PC-9 (cell line): ENCODE measurements around the gene AASS. TPM values are rescaled to one million over a fixed set of nuclear protein-coding genes. Genes with fewer than 3 reads are reported as not detected.
"Not testable (repeated sequence)": the region's sequence is repeated elsewhere in the genome, so short reads cannot be mapped to it uniquely, and the experiment has no call there.

Experiments
- BruUV-seq: library from RNA; stranded (reverse); fragments of 400-500 nt; replicated peaks from 2 replicates; lab custom pipeline; 2021; lab: Mats Ljungman, UMichigan
- CTCF ChIA-PET: fragments of 300-600 bp; sonication (Branson Sonifier 250); formaldehyde crosslinking; loops from one replicate; lab custom pipeline; 2022; ENCODE audit warnings: antibody characterized with exemption; lab: Charles Lee
- POLR2A ChIA-PET: fragments of 300-600 bp; sonication (Branson Sonifier 250); formaldehyde crosslinking; loops from one replicate; lab custom pipeline; 2022; ENCODE audit warnings: antibody characterized with exemption; ENCODE audit not compliant: unreplicated experiment; lab: Charles Lee
- DNase-seq, 2 experiments: peaks; one replicate each; pipeline versions ENCODE4 v3.0.0 to v3.0.0-alpha.2; 2015 to 2022; ENCODE audit warnings: mixed read lengths in 1 of 2
- H2AFZ ChIP-seq: fragments of 200-600 bp; sonication (generic); 2 replicates; pipeline ENCODE4 v1.8.1; 2017; ENCODE audit warnings: antibody characterized with exemption
- H3F3A ChIP-seq: fragments of 200-600 bp; sonication (generic); 2 replicates; pipeline ENCODE4 v1.8.1; 2017; ENCODE audit warnings: antibody characterized with exemption, mild to moderate bottlenecking, low read depth; ENCODE audit not compliant: insufficient read depth
- H3K27ac ChIP-seq: fragments of 200-600 bp; sonication (generic); 2 replicates; pipeline ENCODE4 v1.6.1; 2016; ENCODE audit warnings: mixed run types
- H3K27me3 ChIP-seq: fragments of 200-600 bp; sonication (generic); 2 replicates; pipeline ENCODE4 v1.6.1; 2016; ENCODE audit warnings: low read depth, mixed run types; ENCODE audit not compliant: insufficient read depth
- H3K36me3 ChIP-seq: fragments of 200-600 bp; sonication (generic); 2 replicates; pipeline ENCODE4 v1.6.1; 2016; ENCODE audit warnings: low read depth, mixed run types
- H3K4me1 ChIP-seq: fragments of 200-600 bp; sonication (generic); replicated peaks from 2 replicates; pipeline ENCODE4 v1.6.1; 2016; ENCODE audit warnings: mixed run types; ENCODE audit not compliant: insufficient read depth
- H3K4me2 ChIP-seq: fragments of 200-600 bp; sonication (generic); 2 replicates; pipeline ENCODE4 v1.6.1; 2017; ENCODE audit warnings: mixed run types
- H3K4me3 ChIP-seq: fragments of 200-600 bp; sonication (generic); 2 replicates; pipeline ENCODE4 v1.6.1; 2016; ENCODE audit warnings: mixed run types
- H3K79me2 ChIP-seq: fragments of 200-600 bp; sonication (generic); 2 replicates; pipeline ENCODE4 v1.6.1; 2017; ENCODE audit warnings: low read depth, mixed run types
- H3K9me2 ChIP-seq: fragments of 200-600 bp; sonication (generic); 2 replicates; pipeline ENCODE4 v1.8.1; 2017; ENCODE audit warnings: mild to moderate bottlenecking; ENCODE audit not compliant: insufficient read depth
- H3K9me3 ChIP-seq: fragments of 200-600 bp; sonication (generic); 2 replicates; pipeline ENCODE4 v1.8.1; 2016; ENCODE audit warnings: low read depth; ENCODE audit not compliant: insufficient read depth
- H4K20me1 ChIP-seq: fragments of 200-600 bp; sonication (generic); 2 replicates; pipeline ENCODE4 v1.8.1; 2017; ENCODE audit not compliant: insufficient read depth
- EZH2 ChIP-seq: fragments of 200-600 bp; sonication (generic); IDR thresholded peaks from 2 replicates; pipeline ENCODE4 v1.8.0; 2017; ENCODE audit warnings: antibody characterized with exemption, low read depth
- intact Hi-C: fragments of 100-400 bp; cut with micrococcal nuclease; formaldehyde crosslinking; loops from one replicate; pipeline ENCODE4 v1.10.0; 2022; ENCODE audit not compliant: unreplicated experiment
- total RNA-seq: library from RNA; stranded (reverse); gene quantifications from 2 replicates; pipeline ENCODE4 v1.2.3, GENCODE V29; 2021
- TF ChIP-seq, protein P1 (sequence below): fragments of 200-600 bp; sonication (generic); conservative IDR thresholded peaks from 2 replicates; pipeline ENCODE4 v1.6.1; 2017; ENCODE audit warnings: mixed run types, antibody characterized with exemption, mild to moderate bottlenecking, moderate library complexity

AASS gene
- total RNA-seq, 1 experiment from 2014 or later: 8.5 TPM

DNA sequence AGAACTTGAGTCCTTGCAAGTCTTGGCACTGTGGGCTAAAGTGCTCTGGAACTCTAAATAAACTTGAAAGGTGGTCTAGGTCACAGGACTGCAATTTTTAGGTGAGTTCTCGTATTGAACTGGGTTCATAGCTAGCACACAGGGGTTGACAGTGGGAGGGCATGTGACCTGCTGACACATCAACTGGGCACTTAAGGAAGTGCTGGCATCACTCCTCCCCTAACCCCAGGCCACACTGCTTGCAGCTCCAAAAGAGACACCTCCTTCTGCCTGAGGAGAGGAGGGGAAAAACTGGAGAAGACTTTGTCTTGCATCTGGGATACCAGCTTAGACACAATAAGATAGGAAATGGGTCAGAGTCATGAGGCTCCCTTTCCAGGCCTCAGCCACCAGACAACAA, 38.0 kb upstream of the AASS start:
- H3F3A ChIP-seq: no peaks in the 10 kb centered on the region
- H3K36me3 ChIP-seq: no peaks in the 10 kb centered on the region
- no peaks in the 10 kb centered on the region for H3K27me3 ChIP-seq
- no peak overlapping the region for H3K27ac ChIP-seq
- no peaks in the 10 kb centered on the region; the same call in 1 of the 2 replicates for H3K9me2 ChIP-seq
- no peaks in the 10 kb centered on the region for H3K9me3 ChIP-seq
- no peak overlapping the region for H2AFZ ChIP-seq
- H3K79me2 ChIP-seq: no peaks in the 10 kb centered on the region
- no peaks in the 10 kb centered on the region for H4K20me1 ChIP-seq
- TF ChIP-seq, protein P1, sequence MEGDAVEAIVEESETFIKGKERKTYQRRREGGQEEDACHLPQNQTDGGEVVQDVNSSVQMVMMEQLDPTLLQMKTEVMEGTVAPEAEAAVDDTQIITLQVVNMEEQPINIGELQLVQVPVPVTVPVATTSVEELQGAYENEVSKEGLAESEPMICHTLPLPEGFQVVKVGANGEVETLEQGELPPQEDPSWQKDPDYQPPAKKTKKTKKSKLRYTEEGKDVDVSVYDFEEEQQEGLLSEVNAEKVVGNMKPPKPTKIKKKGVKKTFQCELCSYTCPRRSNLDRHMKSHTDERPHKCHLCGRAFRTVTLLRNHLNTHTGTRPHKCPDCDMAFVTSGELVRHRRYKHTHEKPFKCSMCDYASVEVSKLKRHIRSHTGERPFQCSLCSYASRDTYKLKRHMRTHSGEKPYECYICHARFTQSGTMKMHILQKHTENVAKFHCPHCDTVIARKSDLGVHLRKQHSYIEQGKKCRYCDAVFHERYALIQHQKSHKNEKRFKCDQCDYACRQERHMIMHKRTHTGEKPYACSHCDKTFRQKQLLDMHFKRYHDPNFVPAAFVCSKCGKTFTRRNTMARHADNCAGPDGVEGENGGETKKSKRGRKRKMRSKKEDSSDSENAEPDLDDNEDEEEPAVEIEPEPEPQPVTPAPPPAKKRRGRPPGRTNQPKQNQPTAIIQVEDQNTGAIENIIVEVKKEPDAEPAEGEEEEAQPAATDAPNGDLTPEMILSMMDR: no peak
- no peak for TF ChIP-seq EZH2
- H3K4me1 ChIP-seq: no peaks in the 10 kb centered on the region
- no TSS peak for BruUV-seq
- intact Hi-C loops: no loop called here
- no peak overlapping the region for H3K4me3 ChIP-seq
- DNase-seq: no peak
- ChIA-PET POLR2A (no interaction called here), CTCF (no interaction called here)
- H3K4me2 ChIP-seq: no peak overlapping the region

DNA sequence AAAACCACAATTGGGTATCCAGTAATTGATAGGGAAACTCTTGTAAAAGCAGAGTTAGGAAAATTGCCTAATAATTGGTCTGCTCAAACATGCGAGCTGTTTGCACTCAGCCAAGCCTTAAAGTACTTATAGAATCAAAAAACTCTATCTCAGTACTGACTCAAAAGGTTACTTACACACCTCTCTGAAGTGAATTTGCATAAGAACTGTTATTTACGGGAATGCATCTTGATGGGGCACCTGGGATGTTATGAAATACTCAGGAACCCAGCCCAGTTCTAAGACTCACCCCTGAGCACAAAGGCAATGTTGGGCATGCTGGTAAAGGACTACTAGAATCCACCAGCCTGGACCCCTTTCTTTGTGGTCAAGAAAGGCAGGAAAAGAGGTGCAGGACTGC, 28.1 kb upstream of the AASS start:
- H2AFZ ChIP-seq, H3K4me1 ChIP-seq, H3K27me3 ChIP-seq, BruUV-seq, H3K79me2 ChIP-seq, DNase-seq, intact Hi-C loops, H3K36me3 ChIP-seq, POLR2A ChIA-PET, H3K9me3 ChIP-seq, H3K4me2 ChIP-seq, H3K9me2 ChIP-seq, H3F3A ChIP-seq, CTCF ChIA-PET, H4K20me1 ChIP-seq, H3K27ac ChIP-seq, H3K4me3 ChIP-seq: not testable (repeated sequence)

GRCh38 chr7:122166740-122167139, 22.7 kb upstream of the AASS start:
- DNase-seq: peak; percentile 35 to 68

More at GRCh38 chr7:122166740-122167139, 22.7 kb upstream of the AASS start:
- Histone ChIP-seq H3K4me2 (peak overlapping the region; percentile 25; the same call in 1 of the 2 replicates), H4K20me1 (no peaks in the 10 kb centered on the region), H3K36me3 (no peaks in the 10 kb centered on the region), H3K9me3 (no peaks in the 10 kb centered on the region), H3K9me2 (no peaks in the 10 kb centered on the region), H3K27ac (no peak overlapping the region), H3K4me1 (peaks cover 11% of the 10 kb centered on the region), H3F3A (peaks cover 5% of the 10 kb centered on the region; the same call in 1 of the 2 replicates), H2AFZ (no peak overlapping the region), H3K27me3 (no peaks in the 10 kb centered on the region), H3K79me2 (no peaks in the 10 kb centered on the region), H3K4me3 (no peak overlapping the region)
- no TSS peak for BruUV-seq
- ChIA-PET POLR2A (interaction anchor here (0.7 kb wide), 1 partner anchor 319 kb away, joined by 6 read pairs; no protein-coding TSS in a partner anchor), CTCF (interaction anchor here (0.6 kb wide), 2 partner anchors 361 to 770 kb away, joined by 3 to 4 read pairs; no protein-coding TSS in a partner anchor)
- intact Hi-C loops: no loop called here
- TF ChIP-seq EZH2: no peak
- TF ChIP-seq, protein P1: no peak
